Thyroid gland (tissue), 4 donors: ENCODE measurements around the gene OLA1.

Source experiments
- POLR2A ChIP-seq, 2 donors: fragments of 450-650 bp; IDR thresholded peaks; one replicate each; pipeline ENCODE4 v1.6.1; 2017; ENCODE audit warnings: antibody characterized with exemption in 2 of 2, mild to moderate bottlenecking in 2 of 2, moderate library complexity in 1 of 2
- TF ChIP-seq, protein P1 (sequence below), 6 experiments: fragments of 200-600 bp in 3 of 6; fragments of 450-650 bp in 3 of 6; sonication (generic) in 3 of 6; IDR thresholded peaks; one replicate each; pipeline ENCODE4 v1.5.1; 2016 to 2019; ENCODE audit warnings: antibody characterized with exemption in 6 of 6, mild to moderate bottlenecking in 2 of 6, inconsistent platforms in 1 of 6, moderate library complexity in 1 of 6

DNA sequence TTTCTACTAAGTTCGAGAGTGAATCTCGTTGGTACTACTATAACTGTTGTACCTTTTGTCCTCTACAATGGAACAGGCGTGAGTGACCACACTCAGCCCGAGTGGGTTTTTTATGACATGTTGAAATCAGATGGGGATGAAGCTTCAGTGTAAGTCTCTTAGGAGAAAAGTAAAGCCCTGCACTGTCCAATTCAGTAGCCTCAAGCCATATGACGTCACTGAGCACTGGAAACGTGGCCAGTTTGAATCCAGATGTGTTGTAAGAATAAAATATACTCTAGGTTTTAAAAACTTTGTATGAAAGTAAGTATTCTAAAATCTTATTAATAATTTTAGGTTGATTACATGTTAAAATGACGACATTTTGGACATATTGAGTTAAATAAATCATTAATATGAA is 181.5 kb downstream of the OLA1 start:
- TF ChIP-seq, protein P1, sequence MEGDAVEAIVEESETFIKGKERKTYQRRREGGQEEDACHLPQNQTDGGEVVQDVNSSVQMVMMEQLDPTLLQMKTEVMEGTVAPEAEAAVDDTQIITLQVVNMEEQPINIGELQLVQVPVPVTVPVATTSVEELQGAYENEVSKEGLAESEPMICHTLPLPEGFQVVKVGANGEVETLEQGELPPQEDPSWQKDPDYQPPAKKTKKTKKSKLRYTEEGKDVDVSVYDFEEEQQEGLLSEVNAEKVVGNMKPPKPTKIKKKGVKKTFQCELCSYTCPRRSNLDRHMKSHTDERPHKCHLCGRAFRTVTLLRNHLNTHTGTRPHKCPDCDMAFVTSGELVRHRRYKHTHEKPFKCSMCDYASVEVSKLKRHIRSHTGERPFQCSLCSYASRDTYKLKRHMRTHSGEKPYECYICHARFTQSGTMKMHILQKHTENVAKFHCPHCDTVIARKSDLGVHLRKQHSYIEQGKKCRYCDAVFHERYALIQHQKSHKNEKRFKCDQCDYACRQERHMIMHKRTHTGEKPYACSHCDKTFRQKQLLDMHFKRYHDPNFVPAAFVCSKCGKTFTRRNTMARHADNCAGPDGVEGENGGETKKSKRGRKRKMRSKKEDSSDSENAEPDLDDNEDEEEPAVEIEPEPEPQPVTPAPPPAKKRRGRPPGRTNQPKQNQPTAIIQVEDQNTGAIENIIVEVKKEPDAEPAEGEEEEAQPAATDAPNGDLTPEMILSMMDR (IDR thresholded peaks at IDR 0.05) = no peak
- TF ChIP-seq POLR2A (IDR thresholded peaks at IDR 0.05) = no peak
